ENCODE measurements around the gene EMSY.
"Not testable (repeated sequence)": the region's sequence is repeated elsewhere in the genome, so short reads cannot be mapped to it uniquely, and the experiment has no call there.

The EMSY gene

DNA sequence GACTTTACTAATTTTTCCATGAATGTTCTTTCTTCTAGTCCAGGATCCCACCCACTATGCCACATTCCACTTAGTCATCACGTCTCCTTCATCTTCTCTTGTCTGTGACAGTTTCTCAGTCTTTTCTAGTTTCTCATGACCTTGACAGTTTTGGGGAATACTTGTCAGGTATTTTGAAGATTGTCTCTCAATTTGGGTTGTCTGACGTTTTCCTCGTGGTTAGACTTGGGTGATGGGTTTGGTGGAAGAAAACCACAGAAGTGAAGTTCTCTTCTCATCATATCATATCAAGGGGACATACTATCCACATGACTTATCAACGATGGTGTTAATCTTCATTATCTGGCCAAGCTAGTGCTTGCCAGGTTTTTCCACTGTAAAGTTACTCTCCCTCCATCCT lies 123.3 kb downstream of the EMSY start:
- H3K4me3 Mint-ChIP-seq: no peak overlapping the region
- H3K9me3 Mint-ChIP-seq: peaks cover 35% of the 10 kb centered on the region
- peaks cover 3% of the 10 kb centered on the region for H3K27me3 Mint-ChIP-seq (ENCODE audit: low read depth, poor library complexity)
- H3K27ac Mint-ChIP-seq: no peak overlapping the region
- TF ChIP-seq, protein P1, sequence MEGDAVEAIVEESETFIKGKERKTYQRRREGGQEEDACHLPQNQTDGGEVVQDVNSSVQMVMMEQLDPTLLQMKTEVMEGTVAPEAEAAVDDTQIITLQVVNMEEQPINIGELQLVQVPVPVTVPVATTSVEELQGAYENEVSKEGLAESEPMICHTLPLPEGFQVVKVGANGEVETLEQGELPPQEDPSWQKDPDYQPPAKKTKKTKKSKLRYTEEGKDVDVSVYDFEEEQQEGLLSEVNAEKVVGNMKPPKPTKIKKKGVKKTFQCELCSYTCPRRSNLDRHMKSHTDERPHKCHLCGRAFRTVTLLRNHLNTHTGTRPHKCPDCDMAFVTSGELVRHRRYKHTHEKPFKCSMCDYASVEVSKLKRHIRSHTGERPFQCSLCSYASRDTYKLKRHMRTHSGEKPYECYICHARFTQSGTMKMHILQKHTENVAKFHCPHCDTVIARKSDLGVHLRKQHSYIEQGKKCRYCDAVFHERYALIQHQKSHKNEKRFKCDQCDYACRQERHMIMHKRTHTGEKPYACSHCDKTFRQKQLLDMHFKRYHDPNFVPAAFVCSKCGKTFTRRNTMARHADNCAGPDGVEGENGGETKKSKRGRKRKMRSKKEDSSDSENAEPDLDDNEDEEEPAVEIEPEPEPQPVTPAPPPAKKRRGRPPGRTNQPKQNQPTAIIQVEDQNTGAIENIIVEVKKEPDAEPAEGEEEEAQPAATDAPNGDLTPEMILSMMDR (IDR thresholded peaks at IDR 0.05): no peak
- no peaks in the 10 kb centered on the region for H3K36me3 Mint-ChIP-seq (ENCODE audit: low read depth)
- H3K4me1 Mint-ChIP-seq: no peaks in the 10 kb centered on the region
- no peak for DNase-seq

DNA sequence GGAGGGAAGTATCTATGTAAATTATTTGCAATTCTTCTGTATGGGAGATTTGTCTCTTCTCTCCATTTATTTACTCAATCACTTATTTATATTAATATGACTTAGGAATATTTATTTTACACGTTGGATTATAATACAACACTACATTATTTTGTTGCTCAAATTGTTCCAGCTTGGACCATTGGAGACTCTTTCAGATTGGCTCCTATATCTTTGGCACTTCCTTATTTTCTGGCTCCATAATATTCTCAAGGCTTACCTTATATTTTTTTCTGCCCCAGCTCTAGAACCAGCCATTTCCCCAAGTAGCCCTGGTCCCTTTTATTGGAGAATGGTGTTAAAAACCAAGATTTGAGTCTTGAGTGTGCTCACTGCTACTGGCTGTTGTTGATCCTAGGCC lies 123.8 kb downstream of the EMSY start:
- no peaks in the 10 kb centered on the region for H3K4me1 Mint-ChIP-seq
- H3K4me3 Mint-ChIP-seq: no peak overlapping the region
- TF ChIP-seq, protein P1 (IDR thresholded peaks at IDR 0.05): no peak

DNA sequence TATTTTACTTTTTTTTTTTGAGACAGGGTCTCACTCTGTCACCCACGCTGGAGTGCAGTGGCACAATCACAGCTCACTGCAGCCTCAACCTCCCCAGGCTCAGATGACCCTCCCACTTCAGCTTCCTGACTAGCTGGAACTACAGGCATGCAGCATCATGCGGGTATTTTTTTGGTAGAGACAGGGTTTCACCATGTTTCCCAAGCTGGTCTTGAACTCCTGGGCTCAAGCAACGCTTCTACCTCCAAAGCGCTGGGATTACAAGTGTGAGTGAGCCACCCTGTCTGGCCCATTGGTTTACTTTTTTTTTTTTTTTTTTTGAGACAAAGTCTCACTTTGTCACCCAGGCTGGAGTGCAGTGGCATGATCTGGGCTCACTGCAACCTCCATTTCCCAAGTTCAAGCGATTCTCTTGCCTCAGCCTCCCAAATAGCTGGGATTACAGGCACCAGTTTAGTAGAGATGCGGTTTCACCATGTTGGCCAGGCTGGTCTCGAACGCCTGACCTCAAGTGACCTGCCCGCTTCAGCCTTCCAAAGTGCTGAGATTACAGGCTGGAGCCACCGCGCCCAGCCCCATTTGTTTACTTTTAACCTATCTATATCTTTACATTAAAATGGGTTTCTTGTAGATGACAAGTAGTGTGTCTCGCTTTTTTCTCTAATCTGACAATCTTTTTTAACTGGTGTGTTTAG lies 127.5 kb downstream of the EMSY start:
- H3K36me3 Mint-ChIP-seq (ENCODE audit: low read depth); DNase-seq; H3K27ac Mint-ChIP-seq; H3K27me3 Mint-ChIP-seq (ENCODE audit: low read depth, poor library complexity); H3K4me3 Mint-ChIP-seq: not testable (repeated sequence)
- peaks cover 15% of the 10 kb centered on the region for H3K9me3 Mint-ChIP-seq
- peaks cover 27% of the 10 kb centered on the region for H3K4me1 Mint-ChIP-seq

More for the DNA sequence above, 123.8 kb downstream of the EMSY start:
- no peak for DNase-seq
- Mint-ChIP-seq H3K27ac (no peak overlapping the region), H3K36me3 (ENCODE audit: low read depth) (no peaks in the 10 kb centered on the region), H3K27me3 (ENCODE audit: low read depth, poor library complexity) (peaks cover 3% of the 10 kb centered on the region), H3K9me3 (peaks cover 30% of the 10 kb centered on the region)

DNA sequence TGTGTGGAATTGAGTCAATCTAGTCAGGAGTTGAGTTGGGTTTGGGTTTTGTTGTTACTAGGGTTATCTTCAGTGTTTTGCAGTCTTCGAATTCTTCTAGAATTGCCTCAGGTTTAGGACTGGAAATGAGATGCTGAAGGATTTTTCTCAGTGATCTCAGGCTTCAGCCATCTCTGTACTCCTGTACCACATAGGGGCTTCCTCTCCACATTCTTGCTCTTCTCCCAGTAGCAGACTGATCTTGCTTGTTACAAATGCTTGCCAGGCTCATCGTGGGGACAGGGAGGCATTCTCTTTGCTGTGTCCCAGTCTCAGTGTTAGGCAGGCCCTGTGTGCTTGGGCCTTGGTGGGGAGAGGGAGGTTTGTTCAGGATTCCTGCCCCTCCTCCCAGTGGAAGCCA lies 129.6 kb downstream of the EMSY start:
- Mint-ChIP-seq H3K9me3 (peaks cover 8% of the 10 kb centered on the region), H3K4me3 (no peak overlapping the region), H3K4me1 (peaks cover 47% of the 10 kb centered on the region), H3K36me3 (ENCODE audit: low read depth) (no peaks in the 10 kb centered on the region), H3K27ac (no peak overlapping the region), H3K27me3 (ENCODE audit: low read depth, poor library complexity) (peaks cover 3% of the 10 kb centered on the region)
- DNase-seq: no peak
- TF ChIP-seq, protein P1 (IDR thresholded peaks at IDR 0.05): no peak

DNA sequence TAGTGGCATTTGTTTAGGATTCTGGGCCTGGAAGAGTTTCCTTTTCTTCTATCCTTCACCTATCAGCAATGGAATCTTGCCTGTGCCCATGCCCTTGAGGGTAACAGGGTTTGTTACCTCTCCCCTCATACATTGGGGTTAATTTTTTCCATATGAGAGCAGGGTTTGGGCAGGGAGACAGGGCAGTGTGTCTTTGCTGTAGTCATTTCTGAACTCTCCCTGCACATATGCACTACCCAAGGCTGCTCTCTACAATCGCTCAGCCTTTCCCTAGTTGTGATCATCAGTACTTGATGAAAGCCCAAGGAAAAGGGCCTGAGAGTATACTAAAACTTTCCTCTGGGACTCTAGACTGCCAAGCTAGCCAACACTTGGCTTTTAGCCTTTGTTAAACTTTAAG lies 130.1 kb downstream of the EMSY start:
- no peak for DNase-seq
- H3K27ac Mint-ChIP-seq: no peak overlapping the region
- TF ChIP-seq, protein P1 (IDR thresholded peaks at IDR 0.05): no peak
- peaks cover 52% of the 10 kb centered on the region for H3K4me1 Mint-ChIP-seq
- H3K9me3 Mint-ChIP-seq: peaks cover 6% of the 10 kb centered on the region
- H3K27me3 Mint-ChIP-seq (ENCODE audit: low read depth, poor library complexity): peaks cover 3% of the 10 kb centered on the region
- no peak overlapping the region for H3K4me3 Mint-ChIP-seq
- no peaks in the 10 kb centered on the region for H3K36me3 Mint-ChIP-seq (ENCODE audit: low read depth)

DNA sequence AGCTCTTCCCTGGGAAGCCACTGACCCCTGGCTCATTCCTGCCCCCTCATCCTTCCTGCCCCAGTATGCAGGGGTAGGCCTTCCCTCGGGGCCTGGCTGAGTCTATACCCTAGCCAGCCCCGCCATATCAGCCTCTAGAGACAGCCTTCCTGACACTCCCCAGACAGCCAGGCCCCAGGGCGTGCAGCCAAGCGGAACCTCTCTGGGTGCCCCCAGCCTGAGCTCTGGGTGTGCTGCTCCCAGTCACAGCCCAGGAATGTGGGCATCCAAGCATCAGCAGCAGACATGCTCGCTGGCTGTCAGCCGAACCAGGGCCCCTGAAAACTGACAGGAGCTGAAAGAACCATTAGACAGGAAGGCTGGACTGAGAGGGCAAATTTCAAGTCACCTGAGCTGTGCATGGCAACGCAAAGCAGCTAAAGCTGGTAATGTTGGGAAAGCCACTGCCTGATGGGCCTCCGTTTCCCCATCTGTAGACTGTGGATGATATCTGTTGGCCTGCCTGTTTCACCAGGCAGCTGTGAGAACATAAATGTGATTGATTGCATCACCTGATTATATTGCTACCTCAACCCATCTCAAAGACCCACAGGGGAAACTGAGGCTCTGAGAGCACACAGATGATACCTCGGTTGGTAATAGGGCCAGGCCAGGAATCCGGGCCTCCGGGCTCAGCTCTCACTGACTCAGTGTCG lies 132.6 kb downstream of the EMSY start:
- peak overlapping the region; percentile 90 for H3K27ac Mint-ChIP-seq
- no peaks in the 10 kb centered on the region for H3K27me3 Mint-ChIP-seq (ENCODE audit: low read depth, poor library complexity)
- DNase-seq: peak; percentile 66
- no peaks in the 10 kb centered on the region for H3K36me3 Mint-ChIP-seq (ENCODE audit: low read depth)
- H3K9me3 Mint-ChIP-seq: peaks cover 4% of the 10 kb centered on the region
- peaks cover 57% of the 10 kb centered on the region for H3K4me1 Mint-ChIP-seq
- TF ChIP-seq, protein P1 (IDR thresholded peaks at IDR 0.05): no peak
- H3K4me3 Mint-ChIP-seq: peak overlapping the region; percentile 27

Data from nephron progenitor cell (in vitro differentiated cells).